Measurements from ENCODE around the gene CFAP251. TPM values are rescaled to one million over a fixed set of nuclear protein-coding genes. Genes with fewer than 3 reads are reported as not detected.
A peak's percentile ranks its signal among the peaks of the same experiment; 100 is the strongest.

The CFAP251 gene
- total RNA-seq, 1 experiment from 2014 or later: 0.81 TPM

- no peak overlapping the region for H4K5ac ChIP-seq (ENCODE audit: insufficient read length, low read depth, low read length)
- H3K4me1 ChIP-seq (ENCODE audit: insufficient read depth, low read length): no peaks in the 10 kb centered on the region
- H4K91ac ChIP-seq (ENCODE audit: insufficient read length, low read depth, low read length): no peak overlapping the region
- no peak overlapping the region for H3K23ac ChIP-seq (ENCODE audit: insufficient read length, low read depth, low read length)
- no peak overlapping the region for H2BK15ac ChIP-seq (ENCODE audit: low read depth, low read length)
- H2AFZ ChIP-seq (ENCODE audit: low read length): no peak overlapping the region
- no peak overlapping the region for H3K9ac ChIP-seq (ENCODE audit: extremely low read depth, insufficient read length, low read length)
- no peak overlapping the region for H3K27ac ChIP-seq (ENCODE audit: insufficient read length, low read depth, low read length)
- no peak overlapping the region for H4K8ac ChIP-seq (replicated peaks; ENCODE audit: insufficient read length, low read depth, low read length)
- DNase-seq: no peak
- no peak overlapping the region for H3K4ac ChIP-seq (ENCODE audit: low read depth, low read length)
- H2BK5ac ChIP-seq (ENCODE audit: insufficient read length, low read length): no peak overlapping the region
- H3K79me2 ChIP-seq (ENCODE audit: insufficient read depth, low read length): no peaks in the 10 kb centered on the region
- peak overlapping the region in 1 of 3 experiments; percentile 41; a peak in 2 of 7 replicates for H3K27ac Mint-ChIP-seq
- no peak overlapping the region for H3K4me3 Mint-ChIP-seq
- no peak overlapping the region for H3K56ac ChIP-seq (ENCODE audit: insufficient read length, low read depth, low read length)
- H3K14ac ChIP-seq (ENCODE audit: insufficient read depth, low read length): no peak overlapping the region
- H3K79me1 ChIP-seq (ENCODE audit: insufficient read depth, low read depth, low read length, poor library complexity, severe bottlenecking): no peaks in the 10 kb centered on the region
- no peak overlapping the region for H3K18ac ChIP-seq (ENCODE audit: insufficient read length, low read depth, low read length)
- H3K27me3 ChIP-seq (ENCODE audit: insufficient read depth, low read length): no peaks in the 10 kb centered on the region
- no peak overlapping the region for H2AK5ac ChIP-seq (ENCODE audit: insufficient read length, low read length)
- H3K9me3 ChIP-seq (ENCODE audit: control insufficient read depth, low read depth, low read length): no peaks in the 10 kb centered on the region
- H3K9me3 Mint-ChIP-seq: peaks cover 0 to 3% of the 10 kb centered on the region in 2 experiments; a peak in 2 of 5 replicates
- no peak overlapping the region for H3K4me2 ChIP-seq (ENCODE audit: insufficient read depth, insufficient read length, low read length)
- no peak overlapping the region for H2BK20ac ChIP-seq (ENCODE audit: low read depth, low read length, poor library complexity, severe bottlenecking)
- no peaks in the 10 kb centered on the region for H3K36me3 Mint-ChIP-seq (ENCODE audit: insufficient read depth in 1 of 3, low read depth in 3 of 3)
- H3K27me3 Mint-ChIP-seq (ENCODE audit: low read depth): peaks cover 1% of the 10 kb centered on the region
- peaks cover 19 to 23% of the 10 kb centered on the region in 2 experiments for H3K4me1 Mint-ChIP-seq
- H4K20me1 ChIP-seq (ENCODE audit: control insufficient read depth, insufficient read depth, insufficient read length): no peaks in the 10 kb centered on the region
- no peak overlapping the region for H2BK120ac ChIP-seq (ENCODE audit: low read depth, low read length, poor library complexity, severe bottlenecking)
- H3K23me2 ChIP-seq (ENCODE audit: insufficient read length, low read depth, low read length, poor library complexity, severe bottlenecking): no peaks in the 10 kb centered on the region
- TF ChIP-seq, protein P1, sequence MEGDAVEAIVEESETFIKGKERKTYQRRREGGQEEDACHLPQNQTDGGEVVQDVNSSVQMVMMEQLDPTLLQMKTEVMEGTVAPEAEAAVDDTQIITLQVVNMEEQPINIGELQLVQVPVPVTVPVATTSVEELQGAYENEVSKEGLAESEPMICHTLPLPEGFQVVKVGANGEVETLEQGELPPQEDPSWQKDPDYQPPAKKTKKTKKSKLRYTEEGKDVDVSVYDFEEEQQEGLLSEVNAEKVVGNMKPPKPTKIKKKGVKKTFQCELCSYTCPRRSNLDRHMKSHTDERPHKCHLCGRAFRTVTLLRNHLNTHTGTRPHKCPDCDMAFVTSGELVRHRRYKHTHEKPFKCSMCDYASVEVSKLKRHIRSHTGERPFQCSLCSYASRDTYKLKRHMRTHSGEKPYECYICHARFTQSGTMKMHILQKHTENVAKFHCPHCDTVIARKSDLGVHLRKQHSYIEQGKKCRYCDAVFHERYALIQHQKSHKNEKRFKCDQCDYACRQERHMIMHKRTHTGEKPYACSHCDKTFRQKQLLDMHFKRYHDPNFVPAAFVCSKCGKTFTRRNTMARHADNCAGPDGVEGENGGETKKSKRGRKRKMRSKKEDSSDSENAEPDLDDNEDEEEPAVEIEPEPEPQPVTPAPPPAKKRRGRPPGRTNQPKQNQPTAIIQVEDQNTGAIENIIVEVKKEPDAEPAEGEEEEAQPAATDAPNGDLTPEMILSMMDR (conservative IDR thresholded peaks at IDR 0.05): no peak
- H2BK12ac ChIP-seq (ENCODE audit: insufficient read length, low read depth, low read length): no peak overlapping the region
- WGBS (ENCODE audit: extremely low coverage, insufficient read length, low lambda C conversion rate): no CpG with 5 or more reads among the region's 24 CpGs
- H3T11ph ChIP-seq (ENCODE audit: low read length): no peak overlapping the region
Measured at GRCh38 chr12:122006186-122006926, 88.0 kb downstream of the CFAP251 start.

All from H9 (cell line).